Measurements from ENCODE around the gene SAP30L.

- TF ChIP-seq, protein P1, sequence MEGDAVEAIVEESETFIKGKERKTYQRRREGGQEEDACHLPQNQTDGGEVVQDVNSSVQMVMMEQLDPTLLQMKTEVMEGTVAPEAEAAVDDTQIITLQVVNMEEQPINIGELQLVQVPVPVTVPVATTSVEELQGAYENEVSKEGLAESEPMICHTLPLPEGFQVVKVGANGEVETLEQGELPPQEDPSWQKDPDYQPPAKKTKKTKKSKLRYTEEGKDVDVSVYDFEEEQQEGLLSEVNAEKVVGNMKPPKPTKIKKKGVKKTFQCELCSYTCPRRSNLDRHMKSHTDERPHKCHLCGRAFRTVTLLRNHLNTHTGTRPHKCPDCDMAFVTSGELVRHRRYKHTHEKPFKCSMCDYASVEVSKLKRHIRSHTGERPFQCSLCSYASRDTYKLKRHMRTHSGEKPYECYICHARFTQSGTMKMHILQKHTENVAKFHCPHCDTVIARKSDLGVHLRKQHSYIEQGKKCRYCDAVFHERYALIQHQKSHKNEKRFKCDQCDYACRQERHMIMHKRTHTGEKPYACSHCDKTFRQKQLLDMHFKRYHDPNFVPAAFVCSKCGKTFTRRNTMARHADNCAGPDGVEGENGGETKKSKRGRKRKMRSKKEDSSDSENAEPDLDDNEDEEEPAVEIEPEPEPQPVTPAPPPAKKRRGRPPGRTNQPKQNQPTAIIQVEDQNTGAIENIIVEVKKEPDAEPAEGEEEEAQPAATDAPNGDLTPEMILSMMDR (IDR thresholded peaks at IDR 0.05): no peak
- TF ChIP-seq POLR2AphosphoS5 (IDR thresholded peaks at IDR 0.05) (no peak), EP300 (IDR thresholded peaks at IDR 0.05) (no peak), POLR2A (IDR thresholded peaks at IDR 0.05) (no peak)
Measured at GRCh38 chr5:154464438-154464837, 18.6 kb downstream of the SAP30L start.
